HEK293 (cell line): ENCODE measurements around the gene CREBRF.
A peak's percentile ranks its signal among the peaks of the same experiment; 100 is the strongest.

Experiments used
- BCL11B ChIP-seq: fragments of 450-650 bp; formaldehyde crosslinking; IDR thresholded peaks from 2 replicates; pipeline ENCODE4 v1.5.1; 2016; ENCODE audit warnings: low read depth, missing biosample characterization, missing genetic modification characterization
- GLIS1 ChIP-seq: fragments of 450-650 bp; formaldehyde crosslinking; IDR thresholded peaks from 2 replicates; pipeline ENCODE4 v1.5.1; 2016; ENCODE audit warnings: missing biosample characterization, missing genetic modification characterization
- HOXA7 ChIP-seq: sonication (generic); formaldehyde crosslinking; IDR thresholded peaks from 2 replicates; pipeline ENCODE4 v1.8.1; 2022; ENCODE audit warnings: missing genetic modification reagents, borderline replicate concordance
- KLF7 ChIP-seq: fragments of 450-650 bp; formaldehyde crosslinking; IDR thresholded peaks from 2 replicates; pipeline ENCODE4 v1.5.1; 2016; ENCODE audit warnings: missing biosample characterization, missing genetic modification characterization, borderline replicate concordance
- SETDB1 ChIP-seq: IDR thresholded peaks from one replicate; pipeline ENCODE4 v1.6.1; 2017; ENCODE audit warnings: mild to moderate bottlenecking, low read length, moderate library complexity, mixed read lengths; ENCODE audit not compliant: insufficient read length
- ZBTB17 ChIP-seq: fragments of 450-650 bp; formaldehyde crosslinking; IDR thresholded peaks from 2 replicates; pipeline ENCODE4 v1.5.1; 2016; ENCODE audit warnings: missing biosample characterization, missing genetic modification characterization
- ZFP3 ChIP-seq: fragments of 450-650 bp; formaldehyde crosslinking; IDR thresholded peaks from 2 replicates; pipeline ENCODE4 v1.5.1; 2016; ENCODE audit warnings: low read depth, missing biosample characterization, missing genetic modification characterization
- ZFP69B ChIP-seq: fragments of 450-650 bp; formaldehyde crosslinking; IDR thresholded peaks from 2 replicates; pipeline ENCODE4 v1.5.1; 2016; ENCODE audit warnings: missing biosample characterization, missing genetic modification characterization
- ZNF175 ChIP-seq: fragments of 450-650 bp; formaldehyde crosslinking; IDR thresholded peaks from 2 replicates; pipeline ENCODE4 v1.5.1; 2016; ENCODE audit warnings: missing biosample characterization, missing genetic modification characterization
- ZNF335 ChIP-seq: fragments of 450-650 bp; formaldehyde crosslinking; conservative IDR thresholded peaks from 2 replicates; pipeline ENCODE4 v1.5.1; 2016; ENCODE audit warnings: missing biosample characterization, missing genetic modification characterization
- ZNF350 ChIP-seq: fragments of 450-650 bp; formaldehyde crosslinking; IDR thresholded peaks from 2 replicates; pipeline ENCODE4 v1.5.0; 2017; ENCODE audit warnings: missing biosample characterization, mild to moderate bottlenecking, missing genetic modification characterization
- ZNF529 ChIP-seq: fragments of 450-650 bp; formaldehyde crosslinking; IDR thresholded peaks from 2 replicates; pipeline ENCODE4 v1.5.1; 2017; ENCODE audit warnings: missing genetic modification characterization, missing biosample characterization; ENCODE audit not compliant: insufficient replicate concordance
- ZNF560 ChIP-seq: fragments of 450-650 bp; formaldehyde crosslinking; IDR thresholded peaks from 2 replicates; pipeline ENCODE4 v1.5.1; 2017; ENCODE audit warnings: missing biosample characterization, missing genetic modification characterization, borderline replicate concordance
- ZNF561 ChIP-seq: fragments of 450-650 bp; IDR thresholded peaks from 2 replicates; pipeline ENCODE4 v1.5.1; 2018; ENCODE audit warnings: missing biosample characterization, missing genetic modification characterization, borderline replicate concordance
- ZNF621 ChIP-seq: fragments of 450-650 bp; formaldehyde crosslinking; IDR thresholded peaks from 2 replicates; pipeline ENCODE4 v1.5.1; 2017; ENCODE audit warnings: missing biosample characterization, missing genetic modification characterization
- ZNF701 ChIP-seq: fragments of 450-650 bp; formaldehyde crosslinking; IDR thresholded peaks from 2 replicates; pipeline ENCODE4 v1.5.1; 2016; ENCODE audit warnings: missing biosample characterization, missing genetic modification characterization
- ZNF707 ChIP-seq: fragments of 450-650 bp; formaldehyde crosslinking; IDR thresholded peaks from 2 replicates; pipeline ENCODE4 v1.5.1; 2016; ENCODE audit warnings: missing biosample characterization, missing genetic modification characterization
- ZSCAN16 ChIP-seq: fragments of 450-650 bp; formaldehyde crosslinking; IDR thresholded peaks from 2 replicates; pipeline ENCODE4 v1.5.1; 2016; ENCODE audit warnings: missing biosample characterization, missing genetic modification characterization
- TF ChIP-seq, protein P1 (sequence below): fragments of 450-650 bp; formaldehyde crosslinking; conservative IDR thresholded peaks from 2 replicates; pipeline ENCODE4 v1.5.1; 2016; ENCODE audit warnings: low read depth, missing biosample characterization, missing genetic modification characterization
- TF ChIP-seq, protein P2 (sequence below): fragments of 450-650 bp; formaldehyde crosslinking; IDR thresholded peaks from 2 replicates; pipeline ENCODE4 v1.5.1; 2016; ENCODE audit warnings: missing biosample characterization, missing genetic modification characterization
- TF ChIP-seq, protein P3 (sequence below): fragments of 450-650 bp; formaldehyde crosslinking; IDR thresholded peaks from 2 replicates; pipeline ENCODE4 v1.5.1; 2016; ENCODE audit warnings: missing biosample characterization, missing genetic modification characterization
- TF ChIP-seq, protein P4 (sequence below): fragments of 450-650 bp; formaldehyde crosslinking; IDR thresholded peaks from 2 replicates; pipeline ENCODE4 v1.5.1; 2016; ENCODE audit warnings: missing biosample characterization, missing genetic modification characterization
- TF ChIP-seq, protein P5 (sequence below): fragments of 450-650 bp; formaldehyde crosslinking; IDR thresholded peaks from 2 replicates; pipeline ENCODE4; 2016; ENCODE audit warnings: missing biosample characterization, missing genetic modification characterization
- TF ChIP-seq, protein P6 (sequence below): fragments of 450-650 bp; formaldehyde crosslinking; IDR thresholded peaks from 2 replicates; pipeline ENCODE4 v1.5.1; 2017; ENCODE audit warnings: missing biosample characterization, missing genetic modification characterization
- TF ChIP-seq, protein P7 (sequence below): fragments of 450-650 bp; formaldehyde crosslinking; IDR thresholded peaks from 2 replicates; pipeline ENCODE4 v1.5.1; 2016; ENCODE audit warnings: missing biosample characterization, missing genetic modification characterization

The CREBRF gene

DNA sequence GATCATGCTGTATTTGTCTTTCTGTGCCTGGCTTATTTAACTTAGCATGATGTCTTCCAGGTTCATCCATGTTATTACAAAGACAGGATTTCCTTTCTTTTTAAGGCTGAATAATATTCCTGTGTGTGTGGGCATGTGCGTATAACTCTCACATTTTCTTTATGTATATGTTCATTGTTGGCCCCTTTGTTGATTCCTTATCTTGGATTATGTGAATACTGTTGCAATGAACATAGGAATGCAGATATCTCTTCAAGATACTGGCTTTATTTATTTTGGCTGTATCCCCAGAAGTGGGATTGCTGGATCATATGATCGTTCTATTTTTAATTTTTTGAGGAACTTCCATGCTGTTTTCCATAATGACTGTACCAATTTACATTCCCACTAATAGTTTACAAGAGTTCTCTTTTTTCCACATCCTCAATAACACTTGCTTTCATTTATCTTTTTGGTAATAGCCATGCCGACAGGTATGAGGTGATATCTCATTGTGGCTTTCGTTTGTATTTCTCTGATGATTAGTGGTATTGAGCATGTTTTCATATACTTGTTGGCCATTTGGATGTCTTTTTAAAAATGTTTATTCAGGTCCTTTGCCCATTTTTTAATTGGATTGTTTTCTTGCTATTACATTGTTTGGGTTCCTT is 38.0 kb downstream of the CREBRF start (continued):
- TF ChIP-seq ZNF707 (tag by site-specific recombination) (no peak), HOXA7 (CRISPR knock-in tag) (no peak), ZNF621 (tag by site-specific recombination) (peak; percentile 65; the same call in 1 of the 2 replicates), ZFP69B (tag by site-specific recombination) (no peak), BCL11B (tag by site-specific recombination) (no peak), SETDB1 (no peak), KLF7 (tag by site-specific recombination) (no peak), ZNF561 (tag by site-specific recombination) (no peak), GLIS1 (tag by site-specific recombination) (no peak), ZNF335 (tag by site-specific recombination) (0 out of 2 replicates have a peak, but pooled peaks have one; percentile 25), ZNF350 (tag by site-specific recombination) (peak; percentile 54; the same call in 1 of the 2 replicates), ZNF701 (tag by site-specific recombination) (no peak), ZBTB17 (tag by site-specific recombination) (peak; percentile 85), ZNF529 (no peak), ZNF560 (tag by site-specific recombination) (no peak), ZNF175 (tag by site-specific recombination) (no peak), ZSCAN16 (tag by site-specific recombination) (no peak), ZFP3 (tag by site-specific recombination) (no peak)
- TF ChIP-seq, protein P1, sequence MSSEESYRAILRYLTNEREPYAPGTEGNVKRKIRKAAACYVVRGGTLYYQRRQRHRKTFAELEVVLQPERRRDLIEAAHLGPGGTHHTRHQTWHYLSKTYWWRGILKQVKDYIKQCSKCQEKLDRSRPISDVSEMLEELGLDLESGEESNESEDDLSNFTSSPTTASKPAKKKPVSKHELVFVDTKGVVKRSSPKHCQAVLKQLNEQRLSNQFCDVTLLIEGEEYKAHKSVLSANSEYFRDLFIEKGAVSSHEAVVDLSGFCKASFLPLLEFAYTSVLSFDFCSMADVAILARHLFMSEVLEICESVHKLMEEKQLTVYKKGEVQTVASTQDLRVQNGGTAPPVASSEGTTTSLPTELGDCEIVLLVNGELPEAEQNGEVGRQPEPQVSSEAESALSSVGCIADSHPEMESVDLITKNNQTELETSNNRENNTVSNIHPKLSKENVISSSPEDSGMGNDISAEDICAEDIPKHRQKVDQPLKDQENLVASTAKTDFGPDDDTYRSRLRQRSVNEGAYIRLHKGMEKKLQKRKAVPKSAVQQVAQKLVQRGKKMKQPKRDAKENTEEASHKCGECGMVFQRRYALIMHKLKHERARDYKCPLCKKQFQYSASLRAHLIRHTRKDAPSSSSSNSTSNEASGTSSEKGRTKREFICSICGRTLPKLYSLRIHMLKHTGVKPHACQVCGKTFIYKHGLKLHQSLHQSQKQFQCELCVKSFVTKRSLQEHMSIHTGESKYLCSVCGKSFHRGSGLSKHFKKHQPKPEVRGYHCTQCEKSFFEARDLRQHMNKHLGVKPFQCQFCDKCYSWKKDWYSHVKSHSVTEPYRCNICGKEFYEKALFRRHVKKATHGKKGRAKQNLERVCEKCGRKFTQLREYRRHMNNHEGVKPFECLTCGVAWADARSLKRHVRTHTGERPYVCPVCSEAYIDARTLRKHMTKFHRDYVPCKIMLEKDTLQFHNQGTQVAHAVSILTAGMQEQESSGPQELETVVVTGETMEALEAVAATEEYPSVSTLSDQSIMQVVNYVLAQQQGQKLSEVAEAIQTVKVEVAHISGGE = no peak
- TF ChIP-seq, protein P2, sequence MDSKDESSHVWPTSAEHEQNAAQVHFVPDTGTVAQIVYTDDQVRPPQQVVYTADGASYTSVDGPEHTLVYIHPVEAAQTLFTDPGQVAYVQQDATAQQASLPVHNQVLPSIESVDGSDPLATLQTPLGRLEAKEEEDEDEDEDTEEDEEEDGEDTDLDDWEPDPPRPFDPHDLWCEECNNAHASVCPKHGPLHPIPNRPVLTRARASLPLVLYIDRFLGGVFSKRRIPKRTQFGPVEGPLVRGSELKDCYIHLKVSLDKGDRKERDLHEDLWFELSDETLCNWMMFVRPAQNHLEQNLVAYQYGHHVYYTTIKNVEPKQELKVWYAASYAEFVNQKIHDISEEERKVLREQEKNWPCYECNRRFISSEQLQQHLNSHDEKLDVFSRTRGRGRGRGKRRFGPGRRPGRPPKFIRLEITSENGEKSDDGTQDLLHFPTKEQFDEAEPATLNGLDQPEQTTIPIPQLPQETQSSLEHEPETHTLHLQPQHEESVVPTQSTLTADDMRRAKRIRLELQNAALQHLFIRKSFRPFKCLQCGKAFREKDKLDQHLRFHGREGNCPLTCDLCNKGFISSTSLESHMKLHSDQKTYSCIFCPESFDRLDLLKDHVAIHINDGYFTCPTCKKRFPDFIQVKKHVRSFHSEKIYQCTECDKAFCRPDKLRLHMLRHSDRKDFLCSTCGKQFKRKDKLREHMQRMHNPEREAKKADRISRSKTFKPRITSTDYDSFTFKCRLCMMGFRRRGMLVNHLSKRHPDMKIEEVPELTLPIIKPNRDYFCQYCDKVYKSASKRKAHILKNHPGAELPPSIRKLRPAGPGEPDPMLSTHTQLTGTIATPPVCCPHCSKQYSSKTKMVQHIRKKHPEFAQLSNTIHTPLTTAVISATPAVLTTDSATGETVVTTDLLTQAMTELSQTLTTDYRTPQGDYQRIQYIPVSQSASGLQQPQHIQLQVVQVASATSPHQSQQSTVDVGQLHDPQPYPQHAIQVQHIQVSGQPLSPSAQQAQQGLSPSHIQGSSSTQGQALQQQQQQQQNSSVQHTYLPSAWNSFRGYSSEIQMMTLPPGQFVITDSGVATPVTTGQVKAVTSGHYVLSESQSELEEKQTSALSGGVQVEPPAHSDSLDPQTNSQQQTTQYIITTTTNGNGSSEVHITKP (tag by site-specific recombination) = peak; percentile 54
- TF ChIP-seq, protein P3, sequence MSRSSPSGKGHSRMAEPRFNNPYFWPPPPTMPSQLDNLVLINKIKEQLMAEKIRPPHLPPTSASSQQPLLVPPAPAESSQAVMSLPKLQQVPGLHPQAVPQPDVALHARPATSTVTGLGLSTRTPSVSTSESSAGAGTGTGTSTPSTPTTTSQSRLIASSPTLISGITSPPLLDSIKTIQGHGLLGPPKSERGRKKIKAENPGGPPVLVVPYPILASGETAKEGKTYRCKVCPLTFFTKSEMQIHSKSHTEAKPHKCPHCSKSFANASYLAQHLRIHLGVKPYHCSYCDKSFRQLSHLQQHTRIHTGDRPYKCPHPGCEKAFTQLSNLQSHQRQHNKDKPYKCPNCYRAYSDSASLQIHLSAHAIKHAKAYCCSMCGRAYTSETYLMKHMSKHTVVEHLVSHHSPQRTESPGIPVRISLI = peak; percentile 67
- TF ChIP-seq, protein P4, sequence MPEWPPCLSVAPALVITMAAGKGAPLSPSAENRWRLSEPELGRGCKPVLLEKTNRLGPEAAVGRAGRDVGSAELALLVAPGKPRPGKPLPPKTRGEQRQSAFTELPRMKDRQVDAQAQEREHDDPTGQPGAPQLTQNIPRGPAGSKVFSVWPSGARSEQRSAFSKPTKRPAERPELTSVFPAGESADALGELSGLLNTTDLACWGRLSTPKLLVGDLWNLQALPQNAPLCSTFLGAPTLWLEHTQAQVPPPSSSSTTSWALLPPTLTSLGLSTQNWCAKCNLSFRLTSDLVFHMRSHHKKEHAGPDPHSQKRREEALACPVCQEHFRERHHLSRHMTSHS (tag by site-specific recombination) = no peak
- TF ChIP-seq, protein P5, sequence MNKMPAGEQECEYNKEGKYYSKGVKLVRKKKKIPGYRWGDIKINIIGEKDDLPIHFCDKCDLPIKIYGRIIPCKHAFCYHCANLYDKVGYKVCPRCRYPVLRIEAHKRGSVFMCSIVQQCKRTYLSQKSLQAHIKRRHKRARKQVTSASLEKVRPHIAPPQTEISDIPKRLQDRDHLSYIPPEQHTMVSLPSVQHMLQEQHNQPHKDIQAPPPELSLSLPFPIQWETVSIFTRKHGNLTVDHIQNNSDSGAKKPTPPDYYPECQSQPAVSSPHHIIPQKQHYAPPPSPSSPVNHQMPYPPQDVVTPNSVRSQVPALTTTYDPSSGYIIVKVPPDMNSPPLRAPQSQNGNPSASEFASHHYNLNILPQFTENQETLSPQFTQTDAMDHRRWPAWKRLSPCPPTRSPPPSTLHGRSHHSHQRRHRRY (tag by site-specific recombination) = no peak
- TF ChIP-seq, protein P6, sequence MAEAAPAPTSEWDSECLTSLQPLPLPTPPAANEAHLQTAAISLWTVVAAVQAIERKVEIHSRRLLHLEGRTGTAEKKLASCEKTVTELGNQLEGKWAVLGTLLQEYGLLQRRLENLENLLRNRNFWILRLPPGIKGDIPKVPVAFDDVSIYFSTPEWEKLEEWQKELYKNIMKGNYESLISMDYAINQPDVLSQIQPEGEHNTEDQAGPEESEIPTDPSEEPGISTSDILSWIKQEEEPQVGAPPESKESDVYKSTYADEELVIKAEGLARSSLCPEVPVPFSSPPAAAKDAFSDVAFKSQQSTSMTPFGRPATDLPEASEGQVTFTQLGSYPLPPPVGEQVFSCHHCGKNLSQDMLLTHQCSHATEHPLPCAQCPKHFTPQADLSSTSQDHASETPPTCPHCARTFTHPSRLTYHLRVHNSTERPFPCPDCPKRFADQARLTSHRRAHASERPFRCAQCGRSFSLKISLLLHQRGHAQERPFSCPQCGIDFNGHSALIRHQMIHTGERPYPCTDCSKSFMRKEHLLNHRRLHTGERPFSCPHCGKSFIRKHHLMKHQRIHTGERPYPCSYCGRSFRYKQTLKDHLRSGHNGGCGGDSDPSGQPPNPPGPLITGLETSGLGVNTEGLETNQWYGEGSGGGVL (tag by site-specific recombination) = peak; percentile 39
- TF ChIP-seq, protein P7, sequence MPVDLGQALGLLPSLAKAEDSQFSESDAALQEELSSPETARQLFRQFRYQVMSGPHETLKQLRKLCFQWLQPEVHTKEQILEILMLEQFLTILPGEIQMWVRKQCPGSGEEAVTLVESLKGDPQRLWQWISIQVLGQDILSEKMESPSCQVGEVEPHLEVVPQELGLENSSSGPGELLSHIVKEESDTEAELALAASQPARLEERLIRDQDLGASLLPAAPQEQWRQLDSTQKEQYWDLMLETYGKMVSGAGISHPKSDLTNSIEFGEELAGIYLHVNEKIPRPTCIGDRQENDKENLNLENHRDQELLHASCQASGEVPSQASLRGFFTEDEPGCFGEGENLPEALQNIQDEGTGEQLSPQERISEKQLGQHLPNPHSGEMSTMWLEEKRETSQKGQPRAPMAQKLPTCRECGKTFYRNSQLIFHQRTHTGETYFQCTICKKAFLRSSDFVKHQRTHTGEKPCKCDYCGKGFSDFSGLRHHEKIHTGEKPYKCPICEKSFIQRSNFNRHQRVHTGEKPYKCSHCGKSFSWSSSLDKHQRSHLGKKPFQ (tag by site-specific recombination) = peak; percentile 59; the same call in 1 of the 2 replicates
